ENCODE results near the gene UNCX.

Gene UNCX

DNA sequence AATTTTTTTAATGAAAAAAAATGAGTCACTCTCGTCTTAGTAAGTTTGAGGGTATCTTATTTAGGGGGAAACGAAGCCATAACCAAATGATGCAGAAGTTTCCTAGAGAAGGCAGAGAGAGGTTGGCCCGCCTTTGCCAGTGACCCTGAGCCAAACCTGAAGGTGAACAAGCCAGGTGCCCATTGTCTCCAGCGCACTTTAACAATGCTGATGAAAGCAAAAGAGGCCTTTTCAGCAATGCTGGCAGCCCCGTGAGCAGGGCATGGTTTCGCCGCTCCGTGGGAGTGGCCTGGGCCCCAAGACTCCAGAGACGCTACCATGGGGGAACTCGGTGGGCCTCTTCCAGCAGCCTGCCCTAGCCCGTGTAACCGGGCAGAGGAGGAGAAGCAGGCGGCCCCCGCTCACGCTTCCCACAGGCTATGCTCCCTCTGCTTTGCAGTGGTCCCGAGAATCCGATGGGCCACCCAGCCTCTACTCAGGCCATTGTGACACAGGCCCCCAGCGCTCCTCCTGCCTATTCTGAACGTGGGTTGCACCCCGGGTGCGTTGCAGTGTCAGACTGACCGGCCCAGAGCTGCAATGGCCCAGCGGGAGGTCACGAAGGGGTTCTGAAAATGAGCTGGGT is 14.0 kb upstream of the UNCX start:
- no peak for DNase-seq

DNA sequence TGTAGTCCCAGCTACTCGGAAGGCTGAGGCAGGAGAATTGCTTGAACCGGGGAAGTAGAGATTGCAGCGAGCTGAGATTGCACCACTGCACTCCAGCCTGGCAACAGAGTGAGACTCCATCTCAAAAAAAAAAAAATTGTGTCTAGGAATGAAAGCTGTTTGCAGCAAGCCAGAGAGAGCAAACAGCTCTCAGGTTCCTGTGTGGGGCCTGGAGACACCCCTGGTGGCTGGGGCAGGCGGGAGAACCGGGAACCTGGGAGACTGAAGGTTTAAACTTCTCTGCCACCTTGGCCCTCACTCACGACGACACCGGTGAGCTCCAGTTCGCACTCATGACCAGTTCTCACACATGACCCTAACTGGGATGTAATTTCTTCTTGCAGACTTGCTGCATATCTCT is 13.2 kb upstream of the UNCX start:
- no peak for DNase-seq

DNA sequence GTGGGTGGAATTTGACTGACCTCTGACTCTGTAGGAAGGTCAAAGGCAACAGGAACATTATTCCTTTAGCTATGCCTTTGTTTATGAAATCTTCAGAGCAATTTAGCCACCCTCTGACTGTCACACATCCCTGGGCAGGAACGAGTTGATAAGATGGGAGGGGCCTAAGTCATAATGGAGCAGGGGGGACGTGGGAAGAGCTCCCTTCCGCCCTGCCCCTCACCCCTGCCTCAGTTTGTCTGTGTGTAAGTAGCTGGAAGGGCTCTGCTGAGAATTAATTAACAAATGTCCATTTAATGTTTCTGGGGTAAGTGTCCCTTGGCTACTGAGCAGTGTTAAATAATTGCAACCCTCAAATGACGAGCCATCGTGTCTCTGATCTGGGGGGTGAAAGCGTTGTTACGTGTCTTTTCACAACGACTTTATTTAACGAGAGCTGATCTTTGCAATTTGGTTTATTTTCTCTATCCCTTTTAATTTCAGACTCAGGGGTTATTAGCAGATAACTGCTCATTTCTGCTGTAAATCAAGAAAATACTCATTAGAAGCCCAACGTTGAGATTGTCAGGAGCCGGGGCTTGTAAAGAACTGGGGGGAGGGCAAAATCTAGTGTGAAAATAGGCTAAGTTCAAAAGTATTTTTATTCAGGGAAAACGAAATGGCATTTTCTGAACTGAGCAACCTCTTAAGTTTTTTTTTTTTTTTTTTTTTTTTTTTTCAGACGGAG is 12.5 kb upstream of the UNCX start:
- DNase-seq, result no peak

DNA sequence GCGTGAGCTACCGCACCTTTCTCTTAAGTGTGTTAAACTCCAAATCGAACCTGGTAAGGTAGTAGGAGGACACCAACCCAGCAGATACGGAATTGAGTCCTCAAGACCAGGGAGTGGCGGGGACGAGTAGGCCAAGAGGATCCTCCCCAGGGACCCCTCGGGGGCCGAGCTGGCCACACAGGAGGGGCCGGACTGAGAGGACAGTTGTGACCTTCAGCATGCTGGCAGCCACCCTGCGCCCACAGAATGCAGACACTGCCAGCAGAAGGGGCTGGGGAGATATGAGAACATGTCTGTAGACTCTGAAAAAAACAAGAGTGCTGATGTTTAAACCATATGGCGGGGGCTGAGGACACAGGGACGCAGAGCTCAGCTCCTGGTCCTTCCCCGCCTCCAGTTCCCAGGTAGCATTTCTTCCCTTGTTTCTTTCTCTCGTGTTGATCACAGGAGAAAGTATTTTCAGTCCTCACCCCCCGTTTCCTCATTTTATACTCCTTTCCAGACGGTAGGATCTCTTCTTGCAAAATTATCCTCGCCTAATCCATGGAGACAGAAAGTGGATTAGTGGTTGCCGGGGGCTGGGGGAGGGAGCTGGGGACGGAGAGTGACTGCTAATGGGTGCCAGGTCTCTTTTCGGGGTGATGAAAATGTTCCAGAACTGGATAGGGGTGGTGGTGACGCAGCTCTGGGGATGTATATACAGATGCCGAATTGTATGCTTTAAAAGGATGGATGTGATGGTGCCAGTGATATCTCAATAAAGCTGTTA is 11.5 kb upstream of the UNCX start:
- no peak for DNase-seq

GRCh38 chr7:1223196-1223981 is 9.3 kb upstream of the UNCX start:
- DNase-seq, result no peak

- no peak for DNase-seq
Measured at GRCh38 chr7:1224086-1224716, 8.5 kb upstream of the UNCX start.

DNA sequence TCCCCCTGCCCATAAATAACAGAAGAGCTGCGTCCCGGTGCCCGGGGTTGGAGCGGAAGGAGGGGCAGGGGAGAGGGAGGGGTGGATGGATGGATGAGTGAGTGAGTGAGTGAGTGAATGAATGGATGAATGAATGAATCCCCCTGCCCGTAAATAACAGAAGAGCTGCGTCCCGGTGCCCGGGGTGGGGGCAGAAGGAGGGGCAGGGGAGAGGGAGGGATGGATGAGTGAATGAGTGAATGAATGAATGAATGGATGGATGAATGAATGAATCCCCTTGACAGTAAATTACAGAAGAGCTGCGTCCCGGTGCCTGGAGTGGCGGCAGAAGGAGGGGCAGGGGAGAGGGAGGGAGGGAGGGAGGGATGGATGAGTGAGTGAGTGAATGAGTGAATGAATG is 7.6 kb upstream of the UNCX start:
- DNase-seq, result no peak

GRCh38 chr7:1225441-1226185 is 7.1 kb upstream of the UNCX start:
- DNase-seq, result peak; percentile 53

GRCh38 chr7:1226186-1226901 is 6.3 kb upstream of the UNCX start:
- DNase-seq, result no peak

- DNase-seq, result no peak
Measured at GRCh38 chr7:1227071-1227804, 5.4 kb upstream of the UNCX start.

- DNase-seq, result no peak
Measured at GRCh38 chr7:1227814-1228544, 4.7 kb upstream of the UNCX start.

DNA sequence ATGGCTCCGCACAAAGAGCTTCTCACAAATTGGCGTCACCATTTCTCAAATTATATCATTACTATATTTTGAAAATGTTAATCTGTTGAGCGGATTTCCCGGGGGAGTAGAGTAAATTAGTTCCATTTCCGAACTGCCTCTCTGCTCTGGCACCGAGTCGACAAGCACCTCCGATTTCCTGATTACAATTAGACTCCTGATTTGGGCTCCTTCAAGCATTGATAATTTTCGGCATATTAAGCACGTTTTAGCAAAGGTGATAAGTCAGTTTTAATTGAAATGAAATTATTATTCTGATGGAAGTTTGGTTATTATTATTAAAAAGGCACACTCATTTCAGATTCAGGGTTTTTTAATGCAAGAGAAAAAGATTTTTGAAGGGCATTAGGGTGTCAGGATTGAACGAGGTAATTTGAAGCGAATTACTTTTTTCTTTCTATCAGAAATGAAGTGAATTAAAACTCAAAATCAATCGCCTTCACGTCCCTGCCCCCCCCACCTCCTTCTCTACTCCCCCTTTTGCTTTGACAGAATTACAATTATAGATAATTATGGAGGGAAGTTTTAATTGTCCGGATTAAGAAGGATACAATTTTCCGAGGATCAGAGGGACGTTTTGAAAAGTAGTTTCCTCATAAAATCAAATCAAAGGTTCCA is 4.0 kb upstream of the UNCX start:
- DNase-seq, result no peak

GRCh38 chr7:1229202-1229947 is 3.3 kb upstream of the UNCX start:
- DNase-seq, result no peak

- no peak for DNase-seq
Measured at GRCh38 chr7:1229956-1230355, 2.7 kb upstream of the UNCX start.

- DNase-seq, result no peak
Measured at GRCh38 chr7:1230411-1231213, 2.1 kb upstream of the UNCX start.

- DNase-seq, result no peak
Measured at GRCh38 chr7:1231214-1232102, 1.2 kb upstream of the UNCX start.

- DNase-seq, result no peak
Measured at GRCh38 chr7:1232103-1232466, 587 bp upstream of the UNCX start.
